HPDE6-E6E7 (cell line): ENCODE data around the gene SIKE1.
"Not testable (repeated sequence)": the region's sequence is repeated elsewhere in the genome, so short reads cannot be mapped to it uniquely, and the experiment has no call there.

ENCODE experiments used
- DNase-seq: peaks from one replicate; pipeline ENCODE4 v3.0.0; 2011; ENCODE audit warnings: missing footprints; ENCODE audit errors: extremely low spot score

The SIKE1 gene

DNA sequence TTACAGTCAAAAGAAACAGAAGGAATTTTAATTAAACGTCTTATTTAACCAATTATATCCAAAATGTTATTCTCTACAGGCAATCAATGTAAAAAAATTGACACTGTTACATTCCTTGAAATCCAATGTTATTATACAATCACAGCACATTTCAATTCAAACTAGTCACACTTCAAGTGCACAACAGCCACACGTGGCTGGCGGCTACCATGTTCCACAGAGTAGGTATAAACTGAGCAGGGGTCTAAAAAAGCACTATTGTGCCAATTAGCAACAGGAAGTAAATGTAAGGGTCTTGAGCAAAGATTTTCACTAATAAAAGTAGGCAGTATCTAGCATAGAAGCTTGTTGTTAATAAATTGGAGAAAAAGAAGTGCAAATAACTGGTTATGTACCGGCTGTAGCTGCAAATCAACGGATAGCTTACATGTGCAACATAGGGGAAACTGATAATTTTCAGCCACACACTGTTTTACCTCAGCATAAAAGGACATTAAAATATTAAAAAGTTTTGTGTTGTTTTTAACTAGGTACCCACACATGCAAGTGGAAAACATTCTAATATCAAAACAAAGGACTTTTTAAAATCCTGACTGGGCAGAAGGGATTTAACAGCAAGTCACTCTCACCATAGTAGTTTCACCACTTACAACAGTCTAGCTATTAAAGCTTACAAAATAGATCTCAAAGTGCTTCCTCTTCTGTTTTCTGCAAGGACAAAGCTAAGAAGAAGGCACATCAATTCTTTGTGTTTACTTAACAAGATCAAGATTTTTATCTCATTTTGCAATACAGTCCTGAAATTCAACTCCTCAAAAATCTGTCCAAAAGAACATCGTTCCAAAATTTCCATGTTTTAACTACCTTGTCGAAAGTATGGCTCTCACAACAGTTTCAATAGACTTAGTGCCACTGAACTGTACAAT is 25.2 kb downstream of the SIKE1 start:
- no peak for DNase-seq

DNA sequence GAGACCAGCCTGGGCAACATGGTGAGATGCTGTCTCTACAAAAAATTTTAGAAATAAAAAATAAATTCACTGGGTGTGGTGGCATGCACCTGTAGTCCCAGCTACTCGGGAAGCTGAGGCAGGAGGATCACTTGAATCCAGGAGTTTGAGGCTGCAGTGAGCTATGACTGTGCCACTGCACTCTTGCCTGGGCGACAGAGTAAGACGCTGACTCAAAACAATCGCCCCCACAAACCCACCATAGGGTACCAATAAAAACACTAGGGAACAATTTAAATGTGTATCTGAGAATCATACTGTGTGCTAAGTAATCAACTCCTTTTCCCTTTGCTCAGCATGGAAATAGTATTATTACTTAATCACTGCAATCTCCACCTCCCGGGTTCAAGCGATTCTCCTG is 26.8 kb downstream of the SIKE1 start:
- DNase-seq, result not testable (repeated sequence)

GRCh38 chr1:114753143-114753542 is 27.3 kb downstream of the SIKE1 start:
- no peak for DNase-seq

GRCh38 chr1:114750780-114751179 is 29.7 kb downstream of the SIKE1 start:
- no peak for DNase-seq

- DNase-seq, result no peak
Observed at GRCh38 chr1:114749835-114750234, 30.6 kb downstream of the SIKE1 start.

GRCh38 chr1:114746450-114747121 is 33.9 kb downstream of the SIKE1 start:
- DNase-seq, result no peak

DNA sequence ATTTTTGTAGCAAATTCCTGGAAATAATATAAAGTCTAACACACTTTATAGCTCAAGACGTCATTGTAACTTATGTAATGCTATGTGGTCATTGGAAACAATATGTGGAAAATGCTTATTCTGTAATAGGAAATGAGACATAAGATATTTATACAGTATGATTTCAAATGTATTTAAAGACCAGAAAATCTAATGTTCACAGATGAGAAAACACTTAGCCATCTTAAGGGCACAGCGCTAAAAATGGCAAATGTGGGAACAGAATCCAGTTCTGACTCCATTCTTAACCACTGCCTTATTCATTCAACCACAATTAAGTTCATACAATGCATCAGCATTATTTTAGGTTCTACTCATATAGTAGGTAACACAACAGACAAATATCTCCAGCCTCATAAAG is 35.2 kb downstream of the SIKE1 start:
- DNase-seq, result no peak

DNA sequence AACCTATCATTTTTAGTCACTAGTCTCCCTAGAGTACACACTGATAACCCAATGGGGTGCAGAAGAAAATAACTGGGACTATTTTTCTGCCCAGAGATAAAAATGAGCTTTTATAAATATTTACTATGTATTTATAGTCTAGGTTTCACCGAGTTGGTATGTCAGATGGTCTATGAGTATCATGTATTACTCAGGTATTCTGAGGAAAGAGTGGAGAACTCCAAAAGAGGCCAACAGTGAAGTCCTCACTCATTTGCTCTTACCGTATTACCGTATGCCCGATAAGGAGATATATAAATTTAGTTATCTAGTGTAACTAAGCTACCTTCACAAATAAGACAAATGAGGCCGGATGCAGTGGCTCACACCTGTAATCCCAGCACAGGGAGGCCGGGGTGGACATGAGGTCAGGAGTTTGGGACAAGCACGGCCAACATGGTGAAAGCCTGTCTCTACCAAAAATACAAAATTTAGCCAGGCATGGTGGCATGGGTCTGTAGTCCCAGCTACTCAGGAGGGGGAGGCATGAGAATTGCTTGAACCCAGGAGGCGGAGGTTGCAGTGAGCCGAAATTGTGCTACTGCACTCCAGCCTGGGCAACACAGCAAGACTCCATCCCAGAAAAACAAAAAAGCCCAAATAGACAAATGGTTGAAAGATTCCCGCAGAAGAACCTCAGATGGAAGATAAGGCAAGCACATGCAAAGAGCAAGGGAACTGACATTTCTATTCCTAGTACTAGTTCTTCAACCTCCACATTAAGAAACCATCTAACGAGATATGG is 38.3 kb downstream of the SIKE1 start:
- no peak for DNase-seq

GRCh38 chr1:114740331-114740730 is 40.2 kb downstream of the SIKE1 start:
- DNase-seq, result no peak

DNA sequence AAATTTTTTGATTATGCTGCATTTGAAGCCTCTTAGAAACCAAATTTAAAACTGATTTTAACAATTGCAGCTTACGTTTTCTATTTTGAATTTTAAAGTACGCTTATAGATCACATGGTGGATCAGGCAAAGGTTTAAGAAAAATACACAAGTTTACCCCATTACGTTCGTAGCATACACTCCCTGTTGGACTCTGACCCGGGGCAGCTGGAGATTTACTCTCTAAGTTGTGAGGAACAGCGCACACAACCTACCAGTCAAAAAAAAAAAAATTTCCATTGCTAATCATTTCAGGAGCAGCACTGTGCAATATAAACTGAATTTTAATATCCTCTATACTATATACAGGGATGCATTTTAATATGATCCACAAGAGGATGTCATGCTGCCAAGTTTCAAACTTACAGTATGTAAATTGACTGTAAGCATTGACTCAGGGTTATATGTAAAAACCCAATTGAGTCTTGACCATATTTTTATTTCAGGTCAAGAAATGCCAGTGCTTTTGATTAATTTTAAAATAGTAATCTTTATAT is 43.1 kb downstream of the SIKE1 start:
- no peak for DNase-seq

DNA sequence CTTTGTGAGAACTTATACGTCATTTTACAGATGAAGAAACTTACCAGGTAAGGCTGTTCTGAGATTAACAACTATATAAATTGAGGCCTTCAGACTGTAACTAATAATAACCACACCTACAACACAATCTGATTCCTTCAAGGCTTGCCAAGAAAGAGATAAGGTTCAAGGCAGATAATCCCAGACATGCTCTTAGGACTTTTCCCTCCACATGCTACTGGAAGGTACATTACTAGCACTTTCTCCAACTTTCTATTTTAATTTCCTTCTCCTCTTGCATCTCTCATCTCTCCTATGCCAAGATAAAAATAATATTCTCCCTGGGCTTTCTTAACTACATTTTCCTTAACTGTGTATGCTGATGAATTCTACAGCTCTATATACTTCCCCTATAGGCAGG is 45.0 kb downstream of the SIKE1 start:
- DNase-seq, result no peak

DNA sequence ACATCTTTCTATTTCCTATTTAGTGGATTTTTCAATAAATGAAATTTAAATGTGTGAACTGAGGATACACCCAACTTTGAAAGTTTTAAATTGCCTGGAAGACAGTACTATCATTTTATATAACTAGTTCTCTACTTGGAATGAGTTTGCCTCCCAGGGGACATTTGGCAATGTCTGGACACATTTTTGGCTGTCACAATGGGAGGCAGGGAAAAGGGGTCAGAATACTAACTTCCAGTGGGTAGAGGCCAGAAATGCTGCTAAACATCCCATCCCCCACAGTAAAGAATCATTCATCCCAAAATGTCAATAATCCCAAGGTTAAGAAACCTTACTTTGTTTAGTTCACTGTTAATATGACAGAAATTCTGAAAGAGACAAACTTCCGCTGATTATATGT is 50.7 kb downstream of the SIKE1 start:
- no peak for DNase-seq

DNA sequence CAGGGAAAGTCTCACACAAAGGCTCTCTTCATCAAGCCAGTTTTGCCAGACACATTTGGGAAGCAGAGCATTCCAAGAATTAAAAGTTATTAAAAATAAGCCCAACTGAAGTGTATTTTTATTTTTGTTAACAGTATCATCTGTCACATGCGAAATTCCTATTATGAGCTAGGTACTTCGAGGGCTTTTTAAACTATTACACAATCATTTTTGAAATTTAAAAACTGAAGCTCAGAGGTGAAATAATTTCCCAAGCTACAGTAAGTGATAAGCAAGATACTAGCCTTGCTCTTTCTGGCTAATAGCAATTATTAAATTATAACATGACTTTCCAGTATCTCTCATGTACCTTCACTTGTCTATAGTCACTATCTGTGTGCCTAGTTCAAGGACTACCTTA is 51.9 kb downstream of the SIKE1 start:
- DNase-seq, result no peak

DNA sequence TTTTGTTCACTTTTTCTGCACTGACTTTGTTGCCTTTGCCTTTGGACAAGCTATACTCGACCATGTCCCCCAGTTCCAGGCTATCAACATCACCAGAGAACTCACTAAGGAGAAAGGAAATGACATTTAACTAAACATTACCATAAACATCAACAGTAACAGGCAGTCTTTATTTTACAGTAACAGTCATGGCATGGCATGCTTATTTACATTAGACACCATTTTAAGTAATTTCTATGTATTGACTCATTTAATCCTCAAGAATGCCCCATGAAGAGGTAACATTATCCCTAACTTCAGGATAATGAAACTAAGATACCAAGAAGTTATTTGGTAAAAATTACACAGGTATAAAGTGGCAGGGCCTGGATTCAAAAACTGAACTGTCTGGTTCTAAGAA is 55.3 kb downstream of the SIKE1 start:
- DNase-seq, result no peak

- no peak for DNase-seq
Observed at GRCh38 chr1:114723915-114724314, 56.6 kb downstream of the SIKE1 start.

DNA sequence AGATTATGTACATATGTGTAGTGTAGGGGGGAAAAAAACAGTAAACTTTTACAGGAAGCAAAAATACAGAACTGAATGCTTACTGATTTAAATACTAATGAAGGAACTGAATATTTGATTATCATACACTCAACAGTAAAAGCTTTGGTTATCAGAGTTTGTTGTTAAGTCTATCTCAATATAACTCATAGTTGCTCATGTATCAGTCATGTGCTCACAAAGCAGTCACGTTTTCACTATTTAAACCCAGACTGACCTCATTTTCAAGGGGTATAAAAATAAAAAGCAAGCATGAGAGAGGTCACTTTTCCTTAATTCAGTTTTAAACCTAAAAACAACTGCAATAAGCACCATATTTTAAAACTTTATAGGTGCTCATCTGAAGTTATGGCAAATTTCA is 57.0 kb downstream of the SIKE1 start:
- no peak for DNase-seq

DNA sequence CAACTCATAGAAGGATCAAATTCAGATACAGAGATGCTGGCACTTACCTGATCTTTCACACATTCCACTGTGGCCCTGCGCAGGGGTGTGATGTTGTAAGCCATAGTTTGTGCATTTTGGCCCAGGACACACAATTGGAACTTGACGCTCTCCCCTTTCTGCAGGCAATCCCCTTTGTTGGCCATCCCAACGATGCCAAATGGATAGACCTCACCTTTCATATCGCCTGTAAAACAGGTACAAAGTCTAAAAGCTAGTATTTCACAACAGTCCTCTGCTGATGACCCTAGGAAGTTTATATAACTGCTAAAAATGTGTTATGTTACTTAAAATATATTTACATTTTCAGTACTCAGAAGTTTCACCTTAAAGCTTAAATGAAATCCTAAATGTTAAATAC is 60.0 kb downstream of the SIKE1 start:
- no peak for DNase-seq
